ENCODE measurements around the gene SYNPO2. TPM values are rescaled to one million over a fixed set of nuclear protein-coding genes. Genes with fewer than 3 reads are reported as not detected.

The SYNPO2 gene
- total RNA-seq, 1 experiment from 2014 or later, result 0.28 TPM

DNA sequence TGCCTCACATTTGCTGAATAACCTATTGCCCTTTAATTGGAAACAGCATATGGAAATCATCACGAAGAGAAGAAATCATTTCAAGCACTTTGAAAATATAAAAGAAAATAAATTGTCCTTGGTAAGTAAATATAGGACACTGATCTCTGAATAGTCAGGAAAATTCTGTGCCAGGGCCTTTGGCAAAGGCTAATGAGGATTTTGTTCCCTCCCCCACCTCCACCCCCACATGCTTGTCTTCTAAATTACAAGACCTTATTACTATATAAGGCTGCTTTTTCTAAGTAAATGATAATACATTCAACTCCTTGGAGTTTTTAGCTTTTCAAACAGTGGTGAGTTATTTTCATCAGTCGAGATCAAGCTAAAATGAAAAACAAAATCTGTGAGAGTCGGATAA, 15.8 kb downstream of the SYNPO2 start:
- H3K27me3 ChIP-seq (ENCODE audit: control insufficient read depth, insufficient read depth, low read length), result no peaks in the 10 kb centered on the region; the same call in 1 of the 2 replicates
- no TSS peak for BruUV-seq (replicated peaks)
- no peak for DNase-seq (ENCODE audit: low read depth, low spot score)
- H3K4me3 ChIP-seq (ENCODE audit: low read depth in 2 of 2, low read length in 2 of 2), result no peak overlapping the region
- H3K27ac ChIP-seq (ENCODE audit: low read length), result no peak overlapping the region
- TF ChIP-seq, protein P1, sequence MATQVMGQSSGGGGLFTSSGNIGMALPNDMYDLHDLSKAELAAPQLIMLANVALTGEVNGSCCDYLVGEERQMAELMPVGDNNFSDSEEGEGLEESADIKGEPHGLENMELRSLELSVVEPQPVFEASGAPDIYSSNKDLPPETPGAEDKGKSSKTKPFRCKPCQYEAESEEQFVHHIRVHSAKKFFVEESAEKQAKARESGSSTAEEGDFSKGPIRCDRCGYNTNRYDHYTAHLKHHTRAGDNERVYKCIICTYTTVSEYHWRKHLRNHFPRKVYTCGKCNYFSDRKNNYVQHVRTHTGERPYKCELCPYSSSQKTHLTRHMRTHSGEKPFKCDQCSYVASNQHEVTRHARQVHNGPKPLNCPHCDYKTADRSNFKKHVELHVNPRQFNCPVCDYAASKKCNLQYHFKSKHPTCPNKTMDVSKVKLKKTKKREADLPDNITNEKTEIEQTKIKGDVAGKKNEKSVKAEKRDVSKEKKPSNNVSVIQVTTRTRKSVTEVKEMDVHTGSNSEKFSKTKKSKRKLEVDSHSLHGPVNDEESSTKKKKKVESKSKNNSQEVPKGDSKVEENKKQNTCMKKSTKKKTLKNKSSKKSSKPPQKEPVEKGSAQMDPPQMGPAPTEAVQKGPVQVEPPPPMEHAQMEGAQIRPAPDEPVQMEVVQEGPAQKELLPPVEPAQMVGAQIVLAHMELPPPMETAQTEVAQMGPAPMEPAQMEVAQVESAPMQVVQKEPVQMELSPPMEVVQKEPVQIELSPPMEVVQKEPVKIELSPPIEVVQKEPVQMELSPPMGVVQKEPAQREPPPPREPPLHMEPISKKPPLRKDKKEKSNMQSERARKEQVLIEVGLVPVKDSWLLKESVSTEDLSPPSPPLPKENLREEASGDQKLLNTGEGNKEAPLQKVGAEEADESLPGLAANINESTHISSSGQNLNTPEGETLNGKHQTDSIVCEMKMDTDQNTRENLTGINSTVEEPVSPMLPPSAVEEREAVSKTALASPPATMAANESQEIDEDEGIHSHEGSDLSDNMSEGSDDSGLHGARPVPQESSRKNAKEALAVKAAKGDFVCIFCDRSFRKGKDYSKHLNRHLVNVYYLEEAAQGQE (IDR thresholded peaks at IDR 0.05; ENCODE audit: insufficient read depth in 1 of 2, low read depth in 2 of 2, low read length in 1 of 2), result no peak
- TF ChIP-seq POLR2AphosphoS5 (IDR thresholded peaks at IDR 0.05; ENCODE audit: low read depth, low read length) (no peak), SIN3A (IDR thresholded peaks at IDR 0.05; ENCODE audit: borderline replicate concordance, insufficient read depth, low read depth, low read length) (no peak), TCF7L2 (IDR thresholded peaks at IDR 0.05; ENCODE audit: low read depth, low read length) (no peak)
- TF ChIP-seq, protein P2, sequence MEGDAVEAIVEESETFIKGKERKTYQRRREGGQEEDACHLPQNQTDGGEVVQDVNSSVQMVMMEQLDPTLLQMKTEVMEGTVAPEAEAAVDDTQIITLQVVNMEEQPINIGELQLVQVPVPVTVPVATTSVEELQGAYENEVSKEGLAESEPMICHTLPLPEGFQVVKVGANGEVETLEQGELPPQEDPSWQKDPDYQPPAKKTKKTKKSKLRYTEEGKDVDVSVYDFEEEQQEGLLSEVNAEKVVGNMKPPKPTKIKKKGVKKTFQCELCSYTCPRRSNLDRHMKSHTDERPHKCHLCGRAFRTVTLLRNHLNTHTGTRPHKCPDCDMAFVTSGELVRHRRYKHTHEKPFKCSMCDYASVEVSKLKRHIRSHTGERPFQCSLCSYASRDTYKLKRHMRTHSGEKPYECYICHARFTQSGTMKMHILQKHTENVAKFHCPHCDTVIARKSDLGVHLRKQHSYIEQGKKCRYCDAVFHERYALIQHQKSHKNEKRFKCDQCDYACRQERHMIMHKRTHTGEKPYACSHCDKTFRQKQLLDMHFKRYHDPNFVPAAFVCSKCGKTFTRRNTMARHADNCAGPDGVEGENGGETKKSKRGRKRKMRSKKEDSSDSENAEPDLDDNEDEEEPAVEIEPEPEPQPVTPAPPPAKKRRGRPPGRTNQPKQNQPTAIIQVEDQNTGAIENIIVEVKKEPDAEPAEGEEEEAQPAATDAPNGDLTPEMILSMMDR (IDR thresholded peaks at IDR 0.05), result no peak
- no peaks in the 10 kb centered on the region for H3K36me3 ChIP-seq (ENCODE audit: control insufficient read depth, insufficient read depth, low read length)
- ATAC-seq, result no peak
- intact Hi-C loops (cut with micrococcal nuclease; ENCODE audit: unreplicated experiment), result no loop called here
- in situ Hi-C loops (cut with HindIII; ENCODE audit: low pct_unique_long_range_greater_than_20kb, low sequenced_read_pairs), result no loop called here
- H3K9me3 ChIP-seq (ENCODE audit: control insufficient read depth, insufficient read depth, low read depth, low read length), result no peaks in the 10 kb centered on the region
- ChIA-PET POLR2A (no interaction called here), CTCF (no interaction called here)
- no peaks in the 10 kb centered on the region for H3K4me1 ChIP-seq (ENCODE audit: control insufficient read depth, insufficient read depth, low read length)

DNA sequence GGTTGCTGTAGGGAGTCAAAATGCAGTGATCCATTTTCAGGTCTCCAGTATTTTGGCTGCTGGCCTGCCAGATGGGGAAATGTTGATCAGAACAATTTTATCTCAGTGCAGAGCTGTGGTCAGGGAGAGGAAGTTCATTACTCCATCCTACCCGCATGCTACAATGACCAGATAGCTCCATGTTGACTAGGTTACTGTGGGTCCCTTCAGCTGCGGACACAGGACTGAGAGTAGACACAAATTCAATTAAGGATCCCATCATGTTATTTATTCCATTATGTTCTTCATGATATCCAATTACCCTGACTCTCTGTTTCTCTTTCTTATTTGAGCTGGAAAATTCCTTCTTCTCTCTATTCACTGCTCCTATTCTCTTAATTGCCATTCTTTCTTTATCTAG, 16.3 kb downstream of the SYNPO2 start:
- no peak for DNase-seq (ENCODE audit: low read depth, low spot score)
- Histone ChIP-seq H3K4me1 (ENCODE audit: control insufficient read depth, insufficient read depth, low read length) (no peaks in the 10 kb centered on the region), H3K27ac (ENCODE audit: low read length) (no peak overlapping the region), H3K4me3 (ENCODE audit: low read depth in 2 of 2, low read length in 2 of 2) (no peak overlapping the region), H3K9me3 (ENCODE audit: control insufficient read depth, insufficient read depth, low read depth, low read length) (no peaks in the 10 kb centered on the region), H3K27me3 (ENCODE audit: control insufficient read depth, insufficient read depth, low read length) (no peaks in the 10 kb centered on the region; the same call in 1 of the 2 replicates), H3K36me3 (ENCODE audit: control insufficient read depth, insufficient read depth, low read length) (no peaks in the 10 kb centered on the region)
- ATAC-seq, result no peak
- no TSS peak for BruUV-seq (replicated peaks)
- in situ Hi-C loops (cut with HindIII; ENCODE audit: low pct_unique_long_range_greater_than_20kb, low sequenced_read_pairs) (no loop called here), intact Hi-C loops (cut with micrococcal nuclease; ENCODE audit: unreplicated experiment) (no loop called here)
- ChIA-PET CTCF (no interaction called here), POLR2A (no interaction called here)
- TF ChIP-seq, protein P1 (IDR thresholded peaks at IDR 0.05; ENCODE audit: insufficient read depth in 1 of 2, low read depth in 2 of 2, low read length in 1 of 2), result no peak
- TF ChIP-seq TCF7L2 (IDR thresholded peaks at IDR 0.05; ENCODE audit: low read depth, low read length), result no peak
- TF ChIP-seq, protein P2 (IDR thresholded peaks at IDR 0.05), result no peak
- TF ChIP-seq SIN3A (IDR thresholded peaks at IDR 0.05; ENCODE audit: borderline replicate concordance, insufficient read depth, low read depth, low read length), result no peak
